Activated naive CD4-positive, alpha-beta T cell treated with anti-CD3 and anti-CD28 coated beads, Interleukin-2, amount 50 U/mL, for 16 hours (primary cell): ENCODE measurements around the gene ZNF426.

ENCODE experiments used
- DNase-seq: peaks from one replicate; pipeline ENCODE4 v3.0.0-alpha.2; 2020

Gene ZNF426

DNA sequence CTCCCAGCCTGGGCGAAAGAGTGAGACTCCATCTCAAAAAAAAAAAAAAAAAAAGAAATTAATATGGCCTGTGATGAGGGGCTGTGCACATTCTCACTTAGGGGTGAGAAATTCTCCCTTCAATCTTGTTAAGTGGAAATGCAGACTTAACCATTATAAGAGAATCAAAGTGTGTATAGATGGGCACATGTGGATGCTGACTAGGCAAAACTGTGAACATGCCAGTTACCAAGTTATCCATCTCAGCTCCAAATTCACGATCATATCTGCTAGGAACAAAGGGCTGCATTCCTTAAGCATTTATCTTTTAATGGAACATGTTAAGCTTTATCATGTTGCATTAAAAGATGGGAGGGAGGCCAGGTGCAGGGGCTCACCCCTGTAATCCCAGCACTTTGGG lies 44.3 kb downstream of the ZNF426 start:
- DNase-seq = no peak

- DNase-seq = no peak
Observed at GRCh38 chr19:9487016-9487415, 51.4 kb downstream of the ZNF426 start.

DNA sequence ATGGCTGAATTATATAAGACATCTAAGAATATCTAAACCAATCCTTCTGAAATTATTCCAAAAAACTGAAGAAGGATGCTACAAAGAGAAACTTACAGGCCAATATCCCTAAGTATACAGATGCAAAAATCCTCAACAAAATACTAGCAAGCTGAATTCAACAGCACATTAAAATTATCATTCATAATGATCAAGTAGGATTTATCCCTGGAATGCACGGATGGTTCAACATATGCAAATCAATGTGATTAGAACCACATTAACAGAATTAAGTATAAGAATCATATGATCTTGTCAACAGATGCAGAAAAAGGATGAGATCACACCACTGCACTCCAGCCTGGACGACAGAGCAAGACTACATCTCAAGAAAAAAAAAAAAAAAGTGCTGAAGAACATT lies 53.3 kb downstream of the ZNF426 start:
- DNase-seq = no peak

GRCh38 chr19:9474975-9475374 lies 63.5 kb downstream of the ZNF426 start:
- DNase-seq = no peak
